ENCODE results near the gene TTC34. TPM values are rescaled to one million over a fixed set of nuclear protein-coding genes. Genes with fewer than 3 reads are reported as not detected.
"Not testable (repeated sequence)": the region's sequence is repeated elsewhere in the genome, so short reads cannot be mapped to it uniquely, and the experiment has no call there.

TTC34 gene
- total RNA-seq, 1 donor from 2014 or later: 0.18 TPM

GRCh38 chr1:2631136-2632050, 170.1 kb downstream of the TTC34 start:
- no peak for DNase-seq (ENCODE audit: extremely low read depth, low read depth, low spot score)

- no peak for DNase-seq (ENCODE audit: extremely low read depth, low read depth, low spot score)
Observed at GRCh38 chr1:2630498-2631135, 170.9 kb downstream of the TTC34 start.

GRCh38 chr1:2629627-2630497, 171.6 kb downstream of the TTC34 start:
- no peak for DNase-seq (ENCODE audit: extremely low read depth, low read depth, low spot score)

- no peak for DNase-seq (ENCODE audit: extremely low read depth, low read depth, low spot score)
Observed at GRCh38 chr1:2628933-2629626, 172.4 kb downstream of the TTC34 start.

GRCh38 chr1:2628191-2628932, 173.1 kb downstream of the TTC34 start:
- no peak for DNase-seq (ENCODE audit: extremely low read depth, low read depth, low spot score)

GRCh38 chr1:2627746-2628145, 173.7 kb downstream of the TTC34 start:
- DNase-seq (ENCODE audit: extremely low read depth, low read depth, low spot score): no peak

GRCh38 chr1:2625748-2626147, 175.7 kb downstream of the TTC34 start:
- DNase-seq (ENCODE audit: extremely low read depth, low read depth, low spot score): not testable (repeated sequence)

- DNase-seq (ENCODE audit: extremely low read depth, low read depth, low spot score): no peak
Observed at GRCh38 chr1:2625311-2625710, 176.2 kb downstream of the TTC34 start.

GRCh38 chr1:2624735-2625300, 176.7 kb downstream of the TTC34 start:
- no peak for DNase-seq (ENCODE audit: extremely low read depth, low read depth, low spot score)

- DNase-seq (ENCODE audit: extremely low read depth, low read depth, low spot score): no peak
Observed at GRCh38 chr1:2623571-2624337, 177.7 kb downstream of the TTC34 start.

GRCh38 chr1:2617971-2618470, 183.5 kb downstream of the TTC34 start:
- no peak for DNase-seq (ENCODE audit: extremely low read depth, low read depth, low spot score)

GRCh38 chr1:2614145-2614544, 187.3 kb downstream of the TTC34 start:
- DNase-seq (ENCODE audit: extremely low read depth, low read depth, low spot score): no peak

GRCh38 chr1:2612591-2613365, 188.7 kb downstream of the TTC34 start:
- no peak for DNase-seq (ENCODE audit: extremely low read depth, low read depth, low spot score)

GRCh38 chr1:2611621-2612437, 189.7 kb downstream of the TTC34 start:
- no peak for DNase-seq (ENCODE audit: extremely low read depth, low read depth, low spot score)

- no peak for DNase-seq (ENCODE audit: extremely low read depth, low read depth, low spot score)
Observed at GRCh38 chr1:2611031-2611501, 190.4 kb downstream of the TTC34 start.

- no peak for DNase-seq (ENCODE audit: extremely low read depth, low read depth, low spot score)
Observed at GRCh38 chr1:2610036-2610959, 191.2 kb downstream of the TTC34 start.
